ENCODE measurements around the gene CYTL1.
"Not testable (repeated sequence)": the region's sequence is repeated elsewhere in the genome, so short reads cannot be mapped to it uniquely, and the experiment has no call there.

CYTL1 gene

GRCh38 chr4:5019274-5019673 is at the start of gene CYTL1:
Gene CYTL1, minus strand, starts transcription at chr4:5019458. Its CDS starts 13 bp downstream, at chr4:5019445.
- no peak for DNase-seq

- DNase-seq = no peak
These were observed 48.6 kb upstream of the CYTL1 start for GRCh38 chr4:5067908-5068307.

- DNase-seq = not testable (repeated sequence)
These were observed 47.7 kb upstream of the CYTL1 start for GRCh38 chr4:5066968-5067367.

- DNase-seq = no peak
These were observed 46.8 kb upstream of the CYTL1 start for GRCh38 chr4:5066101-5066500.

- no peak for DNase-seq
These were observed 36.2 kb upstream of the CYTL1 start for GRCh38 chr4:5055411-5055810.

GRCh38 chr4:5054532-5054931 is 35.3 kb upstream of the CYTL1 start:
- no peak for DNase-seq

- DNase-seq = no peak
These were observed 33.6 kb upstream of the CYTL1 start for GRCh38 chr4:5052726-5053425.

- no peak for DNase-seq
These were observed 33.0 kb upstream of the CYTL1 start for GRCh38 chr4:5052204-5052702.

- peak; percentile 2 for DNase-seq
These were observed 32.3 kb upstream of the CYTL1 start, which contains the start of gene STK32B for GRCh38 chr4:5051278-5052203. Gene STK32B, plus strand, starts transcription at chr4:5051480.

- DNase-seq = peak; percentile 9
These were observed 31.4 kb upstream of the CYTL1 start for GRCh38 chr4:5050520-5051277.

GRCh38 chr4:5048721-5049120 is 29.5 kb upstream of the CYTL1 start:
- DNase-seq = no peak

- DNase-seq = no peak
These were observed 25.8 kb upstream of the CYTL1 start for GRCh38 chr4:5045097-5045496.

- no peak for DNase-seq
These were observed 25.1 kb upstream of the CYTL1 start for GRCh38 chr4:5044341-5044740.

- no peak for DNase-seq
These were observed 24.3 kb upstream of the CYTL1 start for GRCh38 chr4:5043579-5043978.

- no peak for DNase-seq
These were observed 22.4 kb upstream of the CYTL1 start for GRCh38 chr4:5041699-5042098.

GRCh38 chr4:5040856-5041620 is 21.8 kb upstream of the CYTL1 start:
- no peak for DNase-seq

GRCh38 chr4:5039800-5040199 is 20.5 kb upstream of the CYTL1 start:
- no peak for DNase-seq

GRCh38 chr4:5037553-5038551 is 18.6 kb upstream of the CYTL1 start:
- no peak for DNase-seq

- DNase-seq = no peak
These were observed 17.0 kb upstream of the CYTL1 start for GRCh38 chr4:5036239-5036638.

- DNase-seq = no peak
These were observed 14.9 kb upstream of the CYTL1 start for GRCh38 chr4:5034206-5034605.

- DNase-seq = no peak
These were observed 14.1 kb upstream of the CYTL1 start for GRCh38 chr4:5033281-5033841.

Measured in NCI-H748 treated with DMSO at 0.1 percent for 48 hours (cell line).